ENCODE measurements around the gene SNAP47.

Gene SNAP47

GRCh38 chr1:227731241-227731677, 4.0 kb upstream of the SNAP47 start:
- TF ChIP-seq OSR1 (CRISPR knock-in tag; IDR thresholded peaks at IDR 0.05) (no peak), GLIS3 (CRISPR knock-in tag; IDR thresholded peaks at IDR 0.05) (no peak), ZNF565 (CRISPR knock-in tag; conservative IDR thresholded peaks at IDR 0.05; ENCODE audit: low read depth) (no peak), ZNF70 (CRISPR knock-in tag; IDR thresholded peaks at IDR 0.05) (no peak)
- TF ChIP-seq, protein P1, sequence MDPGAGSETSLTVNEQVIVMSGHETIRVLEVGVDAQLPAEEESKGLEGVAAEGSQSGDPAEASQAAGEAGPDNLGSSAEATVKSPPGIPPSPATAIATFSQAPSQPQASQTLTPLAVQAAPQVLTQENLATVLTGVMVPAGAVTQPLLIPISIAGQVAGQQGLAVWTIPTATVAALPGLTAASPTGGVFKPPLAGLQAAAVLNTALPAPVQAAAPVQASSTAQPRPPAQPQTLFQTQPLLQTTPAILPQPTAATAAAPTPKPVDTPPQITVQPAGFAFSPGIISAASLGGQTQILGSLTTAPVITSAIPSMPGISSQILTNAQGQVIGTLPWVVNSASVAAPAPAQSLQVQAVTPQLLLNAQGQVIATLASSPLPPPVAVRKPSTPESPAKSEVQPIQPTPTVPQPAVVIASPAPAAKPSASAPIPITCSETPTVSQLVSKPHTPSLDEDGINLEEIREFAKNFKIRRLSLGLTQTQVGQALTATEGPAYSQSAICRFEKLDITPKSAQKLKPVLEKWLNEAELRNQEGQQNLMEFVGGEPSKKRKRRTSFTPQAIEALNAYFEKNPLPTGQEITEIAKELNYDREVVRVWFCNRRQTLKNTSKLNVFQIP (CRISPR knock-in tag; IDR thresholded peaks at IDR 0.05; ENCODE audit: borderline replicate concordance, low read depth): no peak
- no peak for ATAC-seq

- no peak for ATAC-seq
- no peak for TF ChIP-seq BACH2 (CRISPR knock-in tag; IDR thresholded peaks at IDR 0.05; ENCODE audit: borderline replicate concordance)
- no peak for TF ChIP-seq TOX (CRISPR knock-in tag; IDR thresholded peaks at IDR 0.05; ENCODE audit: borderline replicate concordance)
- no peak for TF ChIP-seq ISL1 (CRISPR knock-in tag; IDR thresholded peaks at IDR 0.05)
- TF ChIP-seq CSDC2 (CRISPR knock-in tag; IDR thresholded peaks at IDR 0.05): no peak
- TF ChIP-seq ZNF8 (CRISPR knock-in tag; IDR thresholded peaks at IDR 0.05): no peak
- TF ChIP-seq, protein P2, sequence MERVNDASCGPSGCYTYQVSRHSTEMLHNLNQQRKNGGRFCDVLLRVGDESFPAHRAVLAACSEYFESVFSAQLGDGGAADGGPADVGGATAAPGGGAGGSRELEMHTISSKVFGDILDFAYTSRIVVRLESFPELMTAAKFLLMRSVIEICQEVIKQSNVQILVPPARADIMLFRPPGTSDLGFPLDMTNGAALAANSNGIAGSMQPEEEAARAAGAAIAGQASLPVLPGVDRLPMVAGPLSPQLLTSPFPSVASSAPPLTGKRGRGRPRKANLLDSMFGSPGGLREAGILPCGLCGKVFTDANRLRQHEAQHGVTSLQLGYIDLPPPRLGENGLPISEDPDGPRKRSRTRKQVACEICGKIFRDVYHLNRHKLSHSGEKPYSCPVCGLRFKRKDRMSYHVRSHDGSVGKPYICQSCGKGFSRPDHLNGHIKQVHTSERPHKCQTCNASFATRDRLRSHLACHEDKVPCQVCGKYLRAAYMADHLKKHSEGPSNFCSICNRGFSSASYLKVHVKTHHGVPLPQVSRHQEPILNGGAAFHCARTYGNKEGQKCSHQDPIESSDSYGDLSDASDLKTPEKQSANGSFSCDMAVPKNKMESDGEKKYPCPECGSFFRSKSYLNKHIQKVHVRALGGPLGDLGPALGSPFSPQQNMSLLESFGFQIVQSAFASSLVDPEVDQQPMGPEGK (CRISPR knock-in tag; IDR thresholded peaks at IDR 0.05; ENCODE audit: borderline replicate concordance): no peak
- no peak for TF ChIP-seq ZFP3 (CRISPR knock-in tag; IDR thresholded peaks at IDR 0.05)
- TF ChIP-seq GLIS3 (CRISPR knock-in tag; IDR thresholded peaks at IDR 0.05): no peak
- TF ChIP-seq, protein P1 (CRISPR knock-in tag; IDR thresholded peaks at IDR 0.05; ENCODE audit: borderline replicate concordance, low read depth): no peak
- no peak for TF ChIP-seq OSR1 (CRISPR knock-in tag; IDR thresholded peaks at IDR 0.05)
Observed at GRCh38 chr1:227731696-227732585, 3.3 kb upstream of the SNAP47 start.

GRCh38 chr1:227732586-227733308, 2.5 kb upstream of the SNAP47 start:
- no peak for TF ChIP-seq ESRRG (CRISPR knock-in tag; IDR thresholded peaks at IDR 0.05)
- TF ChIP-seq ZFP3 (CRISPR knock-in tag; IDR thresholded peaks at IDR 0.05): no peak
- no peak for TF ChIP-seq BACH2 (CRISPR knock-in tag; IDR thresholded peaks at IDR 0.05; ENCODE audit: borderline replicate concordance)
- ATAC-seq: no peak

GRCh38 chr1:227733309-227733705, 1.9 kb upstream of the SNAP47 start:
- ATAC-seq: no peak
- TF ChIP-seq, protein P1 (CRISPR knock-in tag; IDR thresholded peaks at IDR 0.05; ENCODE audit: borderline replicate concordance, low read depth): no peak
- TF ChIP-seq SNAI2 (CRISPR knock-in tag; IDR thresholded peaks at IDR 0.05) (no peak), OSR1 (CRISPR knock-in tag; IDR thresholded peaks at IDR 0.05) (no peak), RARB (CRISPR knock-in tag; IDR thresholded peaks at IDR 0.05) (no peak), ZNF8 (CRISPR knock-in tag; IDR thresholded peaks at IDR 0.05) (no peak), ESRRG (CRISPR knock-in tag; IDR thresholded peaks at IDR 0.05) (no peak), GLIS3 (CRISPR knock-in tag; IDR thresholded peaks at IDR 0.05) (no peak), BACH2 (CRISPR knock-in tag; IDR thresholded peaks at IDR 0.05; ENCODE audit: borderline replicate concordance) (no peak), ZNF70 (CRISPR knock-in tag; IDR thresholded peaks at IDR 0.05) (no peak), PPARA (CRISPR knock-in tag; IDR thresholded peaks at IDR 0.05; ENCODE audit: borderline replicate concordance) (no peak), ZFP30 (CRISPR knock-in tag; IDR thresholded peaks at IDR 0.05) (no peak), TOX (CRISPR knock-in tag; IDR thresholded peaks at IDR 0.05; ENCODE audit: borderline replicate concordance) (no peak)
- TF ChIP-seq, protein P3, sequence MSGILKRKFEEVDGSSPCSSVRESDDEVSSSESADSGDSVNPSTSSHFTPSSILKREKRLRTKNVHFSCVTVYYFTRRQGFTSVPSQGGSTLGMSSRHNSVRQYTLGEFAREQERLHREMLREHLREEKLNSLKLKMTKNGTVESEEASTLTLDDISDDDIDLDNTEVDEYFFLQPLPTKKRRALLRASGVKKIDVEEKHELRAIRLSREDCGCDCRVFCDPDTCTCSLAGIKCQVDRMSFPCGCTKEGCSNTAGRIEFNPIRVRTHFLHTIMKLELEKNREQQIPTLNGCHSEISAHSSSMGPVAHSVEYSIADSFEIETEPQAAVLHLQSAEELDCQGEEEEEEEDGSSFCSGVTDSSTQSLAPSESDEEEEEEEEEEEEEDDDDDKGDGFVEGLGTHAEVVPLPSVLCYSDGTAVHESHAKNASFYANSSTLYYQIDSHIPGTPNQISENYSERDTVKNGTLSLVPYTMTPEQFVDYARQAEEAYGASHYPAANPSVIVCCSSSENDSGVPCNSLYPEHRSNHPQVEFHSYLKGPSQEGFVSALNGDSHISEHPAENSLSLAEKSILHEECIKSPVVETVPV (CRISPR knock-in tag; IDR thresholded peaks at IDR 0.05): no peak
- TF ChIP-seq, protein P4, sequence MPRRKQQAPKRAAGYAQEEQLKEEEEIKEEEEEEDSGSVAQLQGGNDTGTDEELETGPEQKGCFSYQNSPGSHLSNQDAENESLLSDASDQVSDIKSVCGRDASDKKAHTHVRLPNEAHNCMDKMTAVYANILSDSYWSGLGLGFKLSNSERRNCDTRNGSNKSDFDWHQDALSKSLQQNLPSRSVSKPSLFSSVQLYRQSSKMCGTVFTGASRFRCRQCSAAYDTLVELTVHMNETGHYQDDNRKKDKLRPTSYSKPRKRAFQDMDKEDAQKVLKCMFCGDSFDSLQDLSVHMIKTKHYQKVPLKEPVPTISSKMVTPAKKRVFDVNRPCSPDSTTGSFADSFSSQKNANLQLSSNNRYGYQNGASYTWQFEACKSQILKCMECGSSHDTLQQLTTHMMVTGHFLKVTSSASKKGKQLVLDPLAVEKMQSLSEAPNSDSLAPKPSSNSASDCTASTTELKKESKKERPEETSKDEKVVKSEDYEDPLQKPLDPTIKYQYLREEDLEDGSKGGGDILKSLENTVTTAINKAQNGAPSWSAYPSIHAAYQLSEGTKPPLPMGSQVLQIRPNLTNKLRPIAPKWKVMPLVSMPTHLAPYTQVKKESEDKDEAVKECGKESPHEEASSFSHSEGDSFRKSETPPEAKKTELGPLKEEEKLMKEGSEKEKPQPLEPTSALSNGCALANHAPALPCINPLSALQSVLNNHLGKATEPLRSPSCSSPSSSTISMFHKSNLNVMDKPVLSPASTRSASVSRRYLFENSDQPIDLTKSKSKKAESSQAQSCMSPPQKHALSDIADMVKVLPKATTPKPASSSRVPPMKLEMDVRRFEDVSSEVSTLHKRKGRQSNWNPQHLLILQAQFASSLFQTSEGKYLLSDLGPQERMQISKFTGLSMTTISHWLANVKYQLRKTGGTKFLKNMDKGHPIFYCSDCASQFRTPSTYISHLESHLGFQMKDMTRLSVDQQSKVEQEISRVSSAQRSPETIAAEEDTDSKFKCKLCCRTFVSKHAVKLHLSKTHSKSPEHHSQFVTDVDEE (CRISPR knock-in tag; IDR thresholded peaks at IDR 0.05): no peak
- TF ChIP-seq, protein P5, sequence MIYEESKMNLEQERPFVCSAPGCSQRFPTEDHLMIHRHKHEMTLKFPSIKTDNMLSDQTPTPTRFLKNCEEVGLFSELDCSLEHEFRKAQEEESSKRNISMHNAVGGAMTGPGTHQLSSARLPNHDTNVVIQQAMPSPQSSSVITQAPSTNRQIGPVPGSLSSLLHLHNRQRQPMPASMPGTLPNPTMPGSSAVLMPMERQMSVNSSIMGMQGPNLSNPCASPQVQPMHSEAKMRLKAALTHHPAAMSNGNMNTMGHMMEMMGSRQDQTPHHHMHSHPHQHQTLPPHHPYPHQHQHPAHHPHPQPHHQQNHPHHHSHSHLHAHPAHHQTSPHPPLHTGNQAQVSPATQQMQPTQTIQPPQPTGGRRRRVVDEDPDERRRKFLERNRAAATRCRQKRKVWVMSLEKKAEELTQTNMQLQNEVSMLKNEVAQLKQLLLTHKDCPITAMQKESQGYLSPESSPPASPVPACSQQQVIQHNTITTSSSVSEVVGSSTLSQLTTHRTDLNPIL (CRISPR knock-in tag; IDR thresholded peaks at IDR 0.05; ENCODE audit: low read depth): no peak

Data from SK-N-SH treated with all-trans-retinoic acid at 6 μM for 48 hours (cell line).